ENCODE measurements around the gene ELF3.
"Not testable (repeated sequence)": the region's sequence is repeated elsewhere in the genome, so short reads cannot be mapped to it uniquely, and the experiment has no call there.

The ELF3 gene

GRCh38 chr1:202034149-202034682 lies 23.8 kb downstream of the ELF3 start:
- in situ Hi-C loops (cut with MboI; ENCODE audit: low sequenced_read_pairs): no loop called here

GRCh38 chr1:202034683-202035462 lies 24.5 kb downstream of the ELF3 start:
- in situ Hi-C loops (cut with MboI; ENCODE audit: low sequenced_read_pairs): no loop called here

GRCh38 chr1:202036595-202037387 lies 26.4 kb downstream of the ELF3 start:
- in situ Hi-C loops (cut with MboI; ENCODE audit: low sequenced_read_pairs): no loop called here

- in situ Hi-C loops (cut with MboI; ENCODE audit: low sequenced_read_pairs): no loop called here
These were observed 27.4 kb downstream of the ELF3 start for GRCh38 chr1:202037706-202038296.

GRCh38 chr1:202038688-202039346 lies 28.4 kb downstream of the ELF3 start:
- in situ Hi-C loops (cut with MboI; ENCODE audit: low sequenced_read_pairs): no loop called here

- in situ Hi-C loops (cut with MboI; ENCODE audit: low sequenced_read_pairs): no loop called here
These were observed 35.3 kb downstream of the ELF3 start for GRCh38 chr1:202045705-202046104.

- in situ Hi-C loops (cut with MboI; ENCODE audit: low sequenced_read_pairs): no loop called here
These were observed 35.8 kb downstream of the ELF3 start for GRCh38 chr1:202046227-202046626.

GRCh38 chr1:202046748-202047708 lies 36.6 kb downstream of the ELF3 start:
- in situ Hi-C loops (cut with MboI; ENCODE audit: low sequenced_read_pairs): no loop called here

- in situ Hi-C loops (cut with MboI; ENCODE audit: low sequenced_read_pairs): no loop called here
These were observed 37.6 kb downstream of the ELF3 start for GRCh38 chr1:202047977-202048376.

- in situ Hi-C loops (cut with MboI; ENCODE audit: low sequenced_read_pairs): no loop called here
These were observed 38.7 kb downstream of the ELF3 start for GRCh38 chr1:202049129-202049528.

GRCh38 chr1:202054094-202054493 lies 43.7 kb downstream of the ELF3 start:
- in situ Hi-C loops (cut with MboI; ENCODE audit: low sequenced_read_pairs): no loop called here

- in situ Hi-C loops (cut with MboI; ENCODE audit: low sequenced_read_pairs): not testable (repeated sequence)
These were observed 44.3 kb downstream of the ELF3 start for GRCh38 chr1:202054673-202055072.

- in situ Hi-C loops (cut with MboI; ENCODE audit: low sequenced_read_pairs): no loop called here
These were observed 46.4 kb downstream of the ELF3 start for GRCh38 chr1:202056644-202057334.

- in situ Hi-C loops (cut with MboI; ENCODE audit: low sequenced_read_pairs): not testable (repeated sequence)
These were observed 46.9 kb downstream of the ELF3 start for GRCh38 chr1:202057335-202057704.

GRCh38 chr1:202058001-202058908 lies 47.9 kb downstream of the ELF3 start:
- in situ Hi-C loops (cut with MboI; ENCODE audit: low sequenced_read_pairs): no loop called here

GRCh38 chr1:202061055-202061454 lies 50.7 kb downstream of the ELF3 start:
- in situ Hi-C loops (cut with MboI; ENCODE audit: low sequenced_read_pairs): no loop called here

GRCh38 chr1:202061787-202062186 lies 51.4 kb downstream of the ELF3 start:
- in situ Hi-C loops (cut with MboI; ENCODE audit: low sequenced_read_pairs): not testable (repeated sequence)

GRCh38 chr1:202062636-202063035 lies 52.2 kb downstream of the ELF3 start:
- in situ Hi-C loops (cut with MboI; ENCODE audit: low sequenced_read_pairs): not testable (repeated sequence)

Data from HL-60/S4 treated with phorbol 12-myristate 13-acetate at 8.2 ng/mL for 4 days and 3 days (cell line).